Stimulated activated naive CD4-positive, alpha-beta T cell treated with Interleukin-2 at 50 U/mL for 16 hours (primary cell): Measurements from ENCODE around the gene SEL1L3.

Source experiments
- DNase-seq: peaks from one replicate; lab custom pipeline; 2025; lab: John Stamatoyannopoulos, UW

The SEL1L3 gene

DNA sequence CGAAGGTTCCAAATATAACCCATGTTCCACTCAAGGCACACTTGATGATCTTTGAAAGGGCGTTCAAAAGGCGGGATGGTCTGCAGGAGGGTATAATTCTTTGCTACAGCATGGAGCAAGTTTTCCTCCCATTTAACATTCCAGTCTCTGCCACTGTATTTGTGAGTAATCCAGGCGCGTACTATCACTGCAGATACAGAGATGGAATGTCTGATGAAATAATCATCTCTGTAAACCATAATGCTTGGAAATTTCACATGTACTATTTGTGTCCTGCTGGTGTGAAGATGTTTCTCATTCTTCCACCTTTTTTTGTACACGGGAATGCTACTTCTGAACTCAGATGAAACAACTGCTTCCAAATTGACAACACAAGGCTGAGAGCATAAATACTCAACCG, 15.5 kb downstream of the SEL1L3 start:
- DNase-seq: no peak

DNA sequence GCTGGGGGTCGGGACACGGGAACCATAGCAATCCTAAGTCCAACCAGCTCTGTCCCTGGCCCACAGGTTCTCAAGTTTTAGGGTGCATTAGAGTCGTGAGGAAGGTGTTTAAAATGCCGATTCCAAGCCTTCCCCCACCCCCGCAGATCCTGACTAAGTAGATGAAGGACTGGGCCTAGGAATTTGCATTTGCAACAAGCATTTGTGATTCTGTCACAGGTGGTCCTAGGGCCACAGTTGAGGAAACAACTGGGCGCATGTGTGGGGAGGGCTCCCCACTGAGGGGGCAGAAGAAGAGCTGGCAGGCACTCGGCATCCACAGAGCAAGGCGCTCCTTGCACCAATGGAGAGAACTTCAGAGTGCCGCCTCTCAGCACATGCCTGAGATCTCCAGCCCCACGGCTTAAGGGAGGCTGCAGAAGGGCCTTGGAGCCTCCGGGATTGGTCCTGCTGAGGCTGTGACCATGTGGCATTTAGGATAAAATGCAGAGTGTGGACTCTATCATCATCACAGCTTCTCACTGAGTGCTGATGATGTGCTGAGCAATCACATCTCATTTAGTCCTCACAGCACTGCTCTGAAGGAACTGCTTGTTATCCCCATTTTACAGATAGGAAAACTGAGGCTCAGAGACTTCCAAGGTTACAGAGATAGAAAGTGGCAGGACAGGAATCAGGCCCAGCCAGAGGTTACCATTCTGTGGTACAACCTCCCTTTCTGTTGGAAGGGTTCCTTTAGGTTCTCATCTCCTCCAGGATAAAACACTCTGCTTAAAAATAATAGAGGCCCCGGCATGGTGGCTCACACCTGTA, 16.7 kb downstream of the SEL1L3 start:
- DNase-seq: no peak

GRCh38 chr4:25844961-25845712, 17.7 kb downstream of the SEL1L3 start:
- no peak for DNase-seq

- DNase-seq: no peak
Observed at GRCh38 chr4:25843340-25844097, 19.3 kb downstream of the SEL1L3 start.

DNA sequence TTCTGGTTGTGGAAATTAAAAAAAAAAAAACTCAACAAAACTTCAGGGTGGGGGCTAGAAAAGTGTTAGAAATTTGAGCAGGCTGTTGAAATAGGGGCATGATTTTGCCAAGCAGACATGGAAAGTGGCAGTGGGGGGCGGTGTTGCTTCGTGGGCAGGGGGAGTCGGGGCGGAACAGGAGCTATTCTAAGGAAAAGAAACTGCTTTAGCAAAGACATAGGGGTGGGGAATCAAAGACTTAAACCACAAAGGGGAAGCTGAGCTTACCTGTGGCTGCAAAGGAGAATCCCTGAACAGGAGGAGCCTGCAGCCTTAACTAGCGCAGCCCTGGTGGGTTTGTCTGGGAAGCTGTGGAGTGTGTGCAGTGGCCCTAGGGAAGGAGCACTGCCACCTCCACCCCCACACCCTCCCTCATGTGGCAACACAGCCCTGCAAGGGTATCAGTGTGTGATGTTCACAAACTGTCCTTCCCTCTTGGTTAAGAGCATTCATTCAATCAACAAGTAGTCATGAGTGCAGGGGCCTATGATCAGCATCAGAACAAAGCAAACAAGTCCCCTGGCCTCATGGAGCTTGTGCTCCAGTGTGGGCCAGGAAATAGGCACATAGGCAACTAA, 20.5 kb downstream of the SEL1L3 start:
- DNase-seq: no peak

DNA sequence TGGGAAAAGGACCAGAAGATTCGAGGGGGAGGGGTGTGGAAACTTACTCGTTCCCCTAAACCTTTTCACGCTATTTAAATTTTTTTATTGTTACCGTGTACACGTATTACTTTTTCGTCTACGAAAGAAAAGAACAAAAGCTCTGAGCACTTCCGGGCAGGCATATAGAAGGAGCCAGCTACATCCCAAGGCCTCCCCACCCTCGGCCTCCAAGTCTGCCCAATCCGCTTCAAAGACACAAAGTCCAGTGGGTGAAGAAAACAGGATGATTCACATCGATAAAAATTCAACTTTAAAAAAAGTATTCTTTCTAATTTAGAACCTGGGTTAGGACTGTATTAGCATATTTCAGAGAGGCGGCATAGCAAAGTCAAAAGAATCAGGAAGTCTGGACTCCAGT, 23.1 kb downstream of the SEL1L3 start:
- DNase-seq: no peak

GRCh38 chr4:25839233-25839632, 23.6 kb downstream of the SEL1L3 start:
- no peak for DNase-seq

DNA sequence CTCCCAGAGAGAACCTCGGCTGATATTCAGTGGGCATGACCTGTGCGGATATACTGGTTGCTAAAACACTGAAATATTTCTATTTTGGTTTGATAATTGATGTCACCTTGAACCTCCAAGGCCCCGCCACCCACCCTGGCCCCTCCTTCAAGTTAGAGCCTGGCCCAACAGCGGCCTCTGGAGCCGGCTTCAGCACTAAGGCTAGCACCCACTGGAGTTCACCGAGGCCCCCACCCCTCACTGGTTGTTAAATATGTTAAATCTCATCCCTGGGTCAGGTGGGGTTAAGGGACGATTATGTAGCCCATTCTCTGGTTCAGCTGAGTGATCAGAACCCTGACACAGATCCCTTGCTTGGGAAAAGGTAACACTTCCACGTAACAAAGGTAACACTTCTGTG, 24.3 kb downstream of the SEL1L3 start:
- DNase-seq: no peak

DNA sequence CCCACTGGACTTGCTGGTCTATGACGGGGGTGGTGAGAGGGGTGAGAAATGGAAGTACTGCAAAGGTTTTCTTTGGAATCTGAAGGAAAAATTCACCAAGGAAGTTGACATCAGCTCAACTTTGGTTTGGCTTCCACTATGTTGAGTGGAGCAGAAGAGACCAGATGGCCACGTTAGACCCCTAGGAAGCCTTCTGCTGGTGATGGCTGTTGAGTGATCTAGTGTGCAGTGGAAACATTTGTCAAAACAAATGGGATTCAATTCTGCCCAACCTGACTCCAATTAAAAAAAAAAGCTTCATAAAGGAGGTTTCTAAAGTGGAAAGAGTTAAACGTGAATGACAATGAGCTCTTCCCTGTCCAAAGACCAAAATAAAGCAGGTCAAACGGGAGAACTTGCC, 25.7 kb downstream of the SEL1L3 start:
- no peak for DNase-seq

GRCh38 chr4:25835384-25835783, 27.4 kb downstream of the SEL1L3 start:
- no peak for DNase-seq

GRCh38 chr4:25834411-25835107, 28.2 kb downstream of the SEL1L3 start:
- no peak for DNase-seq

DNA sequence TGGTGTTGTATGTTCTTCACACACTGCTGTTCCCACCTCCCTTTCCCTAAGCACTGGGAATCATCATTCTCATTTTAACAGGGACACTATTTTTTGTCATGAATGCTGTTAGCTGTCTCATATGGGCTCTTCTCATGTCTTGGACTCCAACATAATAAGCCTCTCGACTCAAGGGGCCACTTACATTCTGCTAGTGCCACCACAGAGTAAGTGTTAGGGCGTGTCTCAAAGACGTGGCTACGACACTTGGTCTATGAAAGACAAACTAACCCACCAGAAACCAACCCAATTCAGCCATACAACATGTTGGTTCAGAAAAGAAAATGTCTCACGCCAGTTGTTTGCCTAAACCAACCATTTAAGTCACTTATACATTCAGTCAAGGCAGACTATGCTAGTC, 32.2 kb downstream of the SEL1L3 start:
- DNase-seq: no peak

DNA sequence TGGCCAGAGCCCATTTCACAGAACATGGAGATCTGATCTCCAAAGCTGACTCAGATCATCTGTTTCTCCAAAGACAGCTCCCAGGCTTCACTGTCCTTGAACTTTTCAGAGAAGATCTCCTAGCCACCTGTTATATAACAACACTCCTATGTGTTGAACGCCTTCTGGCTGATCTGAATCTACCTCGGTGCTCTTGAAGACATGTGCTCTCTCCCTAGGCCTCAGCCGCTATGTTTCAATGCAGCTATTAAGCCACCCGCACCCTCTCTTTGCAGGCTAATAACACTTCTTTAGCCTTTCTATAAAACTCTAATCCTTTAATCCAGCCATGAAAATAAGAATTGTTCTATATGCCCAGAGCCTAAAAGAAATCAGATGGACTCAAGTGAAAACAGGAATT, 34.9 kb downstream of the SEL1L3 start:
- no peak for DNase-seq

GRCh38 chr4:25827373-25827772, 35.4 kb downstream of the SEL1L3 start:
- no peak for DNase-seq

DNA sequence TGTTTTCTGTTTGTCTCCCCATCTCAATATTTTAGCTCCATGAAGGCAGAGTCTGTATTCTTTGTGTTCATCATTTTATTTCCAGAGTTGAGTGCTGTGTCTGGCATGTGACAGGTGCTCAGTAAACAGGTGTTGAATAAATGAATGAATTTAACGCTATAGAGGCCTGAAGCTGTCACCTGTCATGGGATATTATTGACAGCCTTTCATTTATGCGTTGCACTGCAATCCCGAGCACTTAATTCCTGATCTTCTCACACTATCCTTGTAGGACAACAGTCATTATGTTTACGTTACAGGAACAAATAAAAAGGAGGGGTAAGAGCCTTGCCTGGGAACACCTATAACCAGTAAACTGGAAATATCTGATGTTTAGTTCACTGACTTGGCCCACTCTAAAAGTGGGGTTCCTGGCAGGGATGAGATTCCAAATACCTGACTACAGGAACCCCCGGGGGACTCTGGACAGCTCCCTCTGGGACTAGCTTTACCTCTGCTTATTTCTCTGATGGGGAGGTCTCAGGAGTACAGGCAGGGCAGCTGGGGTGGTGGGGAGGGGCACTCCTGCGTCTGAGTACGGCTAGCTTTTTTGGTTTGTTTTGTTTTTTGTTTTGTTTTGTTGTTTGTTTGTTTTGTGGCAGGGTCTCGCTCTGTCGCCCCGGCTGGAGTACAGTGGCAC, 36.6 kb downstream of the SEL1L3 start:
- no peak for DNase-seq

- no peak for DNase-seq
Observed at GRCh38 chr4:25823632-25824031, 39.2 kb downstream of the SEL1L3 start.

DNA sequence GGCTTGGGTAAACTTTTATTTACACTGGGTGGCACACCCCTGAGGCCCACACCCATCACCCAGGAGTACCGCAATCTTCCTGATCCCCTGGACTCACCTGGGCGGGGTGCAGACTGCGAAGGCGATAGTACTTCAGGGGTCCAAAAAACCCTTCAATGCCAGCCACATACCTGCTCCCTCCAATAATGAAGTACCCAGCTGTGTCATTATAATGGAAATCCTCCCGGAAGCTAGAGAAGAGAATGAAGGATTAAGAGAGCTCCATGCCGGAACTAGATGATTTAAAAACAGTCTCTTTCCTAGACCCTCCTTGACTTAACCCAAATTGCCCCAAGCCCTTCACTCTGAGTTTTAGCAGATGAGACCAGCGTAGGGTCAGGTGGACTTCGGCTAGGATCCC, 40.9 kb downstream of the SEL1L3 start:
- DNase-seq: no peak

DNA sequence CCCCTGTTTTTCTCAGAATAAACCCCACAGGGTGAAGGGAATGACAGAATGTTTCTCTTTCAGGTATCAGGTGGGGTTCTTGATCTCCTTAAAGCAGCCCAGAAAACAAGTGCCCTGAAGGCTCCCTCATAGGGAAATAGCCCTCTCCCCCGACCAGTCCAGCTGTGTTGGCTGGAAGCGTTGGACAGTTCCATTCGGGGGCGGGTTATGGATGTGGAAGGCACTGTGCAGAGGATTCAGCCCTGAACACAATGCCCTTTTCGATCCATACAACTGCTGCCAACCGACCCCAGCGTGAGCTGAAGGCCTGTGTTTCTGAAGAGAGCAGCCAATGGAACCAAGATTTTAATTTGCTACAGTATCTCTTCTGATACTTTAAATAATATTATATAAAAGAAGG, 41.5 kb downstream of the SEL1L3 start:
- no peak for DNase-seq

GRCh38 chr4:25818876-25819275, 43.9 kb downstream of the SEL1L3 start:
- no peak for DNase-seq

DNA sequence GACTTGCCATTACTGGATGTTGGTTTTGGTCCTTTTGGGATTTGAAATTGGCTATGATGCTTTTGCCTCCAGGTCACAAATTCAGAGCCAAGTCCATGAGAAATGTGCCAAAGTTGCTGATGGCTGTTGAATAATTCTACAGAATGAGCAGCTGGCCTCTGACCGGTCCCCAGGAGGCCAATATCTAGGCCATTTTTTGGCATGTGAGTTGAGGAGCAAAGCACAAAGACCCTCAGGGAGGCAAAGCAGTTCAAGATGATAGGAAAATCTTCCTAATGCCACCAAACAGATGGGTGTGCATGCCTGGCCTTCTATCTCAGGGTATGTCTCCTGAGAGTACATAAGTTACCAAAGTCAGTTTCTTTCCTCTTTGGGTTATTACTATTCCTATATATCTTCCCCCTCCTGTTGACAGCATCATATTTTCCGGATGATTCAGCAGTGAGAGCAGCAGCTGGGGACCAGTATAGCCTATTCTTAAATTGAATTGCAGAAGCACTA, 44.4 kb downstream of the SEL1L3 start:
- no peak for DNase-seq
